Body of pancreas (tissue), 4 donors: ENCODE measurements around the gene CDC20B.

Source experiments
- CTCF ChIP-seq, 7 experiments: fragments of 450-650 bp in 4 of 7; fragments of 200-600 bp in 3 of 7; sonication (generic) in 3 of 7; IDR thresholded peaks; one replicate each; pipeline ENCODE4 v1.5.1; 2016 to 2019; ENCODE audit warnings: antibody characterized with exemption in 7 of 7
- POLR2A ChIP-seq, 3 donors: fragments of 450-650 bp; IDR thresholded peaks; one replicate each; pipeline ENCODE4 v1.6.1; 2016; ENCODE audit warnings: antibody characterized with exemption in 3 of 3, mild to moderate bottlenecking in 2 of 3

GRCh38 chr5:55136521-55136920, 36.5 kb downstream of the CDC20B start:
- TF ChIP-seq POLR2A (IDR thresholded peaks at IDR 0.05), result no peak
- no peak for TF ChIP-seq CTCF (IDR thresholded peaks at IDR 0.05)
